GM10847 (cell line): ENCODE measurements around the gene EPHB2.

Experiments used
- POLR2A ChIP-seq: IDR thresholded peaks from 2 replicates; pipeline ENCODE4 v1.6.1; 2011; ENCODE audit not compliant: insufficient read length; ENCODE audit errors: extremely low read depth

The EPHB2 gene

GRCh38 chr1:22776035-22776613 lies 65.5 kb downstream of the EPHB2 start:
- TF ChIP-seq POLR2A: no peak

- no peak for TF ChIP-seq POLR2A
These were observed 66.9 kb downstream of the EPHB2 start for GRCh38 chr1:22777388-22778057.

GRCh38 chr1:22778408-22778807 lies 67.8 kb downstream of the EPHB2 start:
- TF ChIP-seq POLR2A: no peak

- no peak for TF ChIP-seq POLR2A
These were observed 68.4 kb downstream of the EPHB2 start for GRCh38 chr1:22778862-22779520.

GRCh38 chr1:22780696-22781095 lies 70.1 kb downstream of the EPHB2 start:
- TF ChIP-seq POLR2A: no peak

- TF ChIP-seq POLR2A: no peak
These were observed 70.8 kb downstream of the EPHB2 start for GRCh38 chr1:22781483-22781882.

GRCh38 chr1:22782406-22782805 lies 71.8 kb downstream of the EPHB2 start:
- TF ChIP-seq POLR2A: no peak

GRCh38 chr1:22784317-22784716 lies 73.7 kb downstream of the EPHB2 start:
- no peak for TF ChIP-seq POLR2A

- TF ChIP-seq POLR2A: no peak
These were observed 74.1 kb downstream of the EPHB2 start for GRCh38 chr1:22784737-22785136.

- no peak for TF ChIP-seq POLR2A
These were observed 75.5 kb downstream of the EPHB2 start for GRCh38 chr1:22786101-22786500.

- TF ChIP-seq POLR2A: no peak
These were observed 76.3 kb downstream of the EPHB2 start for GRCh38 chr1:22786719-22787489.

- TF ChIP-seq POLR2A: no peak
These were observed 77.0 kb downstream of the EPHB2 start for GRCh38 chr1:22787636-22788035.

GRCh38 chr1:22788254-22788661 lies 77.6 kb downstream of the EPHB2 start:
- no peak for TF ChIP-seq POLR2A

- no peak for TF ChIP-seq POLR2A
These were observed 78.8 kb downstream of the EPHB2 start for GRCh38 chr1:22789356-22789994.

- no peak for TF ChIP-seq POLR2A
These were observed 79.8 kb downstream of the EPHB2 start for GRCh38 chr1:22790232-22791008.

GRCh38 chr1:22791831-22792347 lies 81.2 kb downstream of the EPHB2 start:
- TF ChIP-seq POLR2A: no peak
